Calu3 (cell line): ENCODE results near the gene COL24A1. TPM values are rescaled to one million over a fixed set of nuclear protein-coding genes. Genes with fewer than 3 reads are reported as not detected.

Source experiments
- BruUV-seq: library from RNA; stranded (reverse); fragments of 400-500 nt; replicated peaks from 2 replicates; lab custom pipeline; 2021; lab: Mats Ljungman, UMichigan
- CTCF ChIA-PET: fragments of 300-600 bp; sonication (Branson Sonifier 250); formaldehyde crosslinking; loops from one replicate; lab custom pipeline; 2022; ENCODE audit warnings: antibody characterized with exemption; lab: Charles Lee
- DNase-seq: peaks from one replicate; pipeline ENCODE4 v3.0.0; 2022
- H3K27ac Mint-ChIP-seq: one replicate; pipeline ENCODE4 v1.8.0; 2022; ENCODE audit warnings: mixed read lengths; ENCODE audit not compliant: unreplicated experiment
- H3K27me3 Mint-ChIP-seq: one replicate; pipeline ENCODE4 v1.8.0; 2022; ENCODE audit warnings: mixed read lengths; ENCODE audit not compliant: unreplicated experiment
- H3K36me3 Mint-ChIP-seq: one replicate; pipeline ENCODE4 v1.8.0; 2022; ENCODE audit warnings: mild to moderate bottlenecking, moderate library complexity, mixed read lengths; ENCODE audit not compliant: insufficient read depth, unreplicated experiment
- H3K4me1 Mint-ChIP-seq: one replicate; pipeline ENCODE4 v1.8.0; 2022; ENCODE audit warnings: mild to moderate bottlenecking, low read depth, mixed read lengths; ENCODE audit not compliant: unreplicated experiment
- H3K4me3 Mint-ChIP-seq: one replicate; pipeline ENCODE4 v1.8.0; 2022; ENCODE audit warnings: mild to moderate bottlenecking, low read depth, moderate library complexity, mixed read lengths; ENCODE audit not compliant: unreplicated experiment
- H3K9me3 Mint-ChIP-seq: one replicate; pipeline ENCODE4 v1.8.0; 2022; ENCODE audit warnings: low read depth, mixed read lengths; ENCODE audit not compliant: unreplicated experiment
- CTCF ChIP-seq: fragments of 200-600 bp; IDR thresholded peaks from one replicate; pipeline ENCODE4 v1.8.0; 2022; ENCODE audit warnings: antibody characterized with exemption; ENCODE audit not compliant: unreplicated experiment
- intact Hi-C: fragments of 100-400 bp; cut with micrococcal nuclease; formaldehyde crosslinking; loops from one replicate; pipeline ENCODE4 v1.10.0; 2022; ENCODE audit not compliant: unreplicated experiment
- total RNA-seq: library from RNA; stranded (reverse); gene quantifications from 2 replicates; pipeline ENCODE4 v1.2.3, GENCODE V29; 2022

Gene COL24A1
- total RNA-seq, 1 experiment from 2014 or later: not detected

GRCh38 chr1:85707267-85707989 lies 449.1 kb downstream of the COL24A1 start:
- Mint-ChIP-seq H3K9me3 (no peaks in the 10 kb centered on the region), H3K36me3 (peaks cover 24% of the 10 kb centered on the region), H3K4me3 (no peak overlapping the region), H3K27ac (no peak overlapping the region), H3K27me3 (no peaks in the 10 kb centered on the region), H3K4me1 (peaks cover 26% of the 10 kb centered on the region)
- CTCF ChIA-PET: interaction anchor here (0.7 to 1.9 kb wide), 4 partner anchors 15 to 333 kb away, joined by 3 to 27 read pairs (median 7); no protein-coding TSS in a partner anchor
- no peak for DNase-seq
- intact Hi-C loops: loop anchor here (5.0 kb wide), 1 partner anchor 100 kb away; no protein-coding TSS in a partner anchor
- BruUV-seq: TSS peak; percentile 38
- no peak for TF ChIP-seq CTCF

GRCh38 chr1:85705940-85706339 lies 450.6 kb downstream of the COL24A1 start:
- no peaks in the 10 kb centered on the region for H3K27me3 Mint-ChIP-seq
- no peak for DNase-seq
- H3K27ac Mint-ChIP-seq: peak overlapping the region; percentile 4
- no TSS peak for BruUV-seq
- intact Hi-C loops: loop anchor here (5.0 kb wide), 1 partner anchor 99 kb away; no protein-coding TSS in a partner anchor
- H3K9me3 Mint-ChIP-seq: no peaks in the 10 kb centered on the region
- no peak for TF ChIP-seq CTCF
- CTCF ChIA-PET: no interaction called here
- H3K4me1 Mint-ChIP-seq: peaks cover 26% of the 10 kb centered on the region
- peaks cover 24% of the 10 kb centered on the region for H3K36me3 Mint-ChIP-seq
- H3K4me3 Mint-ChIP-seq: no peak overlapping the region

GRCh38 chr1:85700422-85700821 lies 456.1 kb downstream of the COL24A1 start:
- no peak overlapping the region for H3K4me3 Mint-ChIP-seq
- H3K36me3 Mint-ChIP-seq: peaks cover 33% of the 10 kb centered on the region
- no peak overlapping the region for H3K27ac Mint-ChIP-seq
- CTCF ChIA-PET: interaction anchor here (1.1 kb wide), 1 partner anchor 8 kb away, joined by 6 read pairs; the partner anchor contains the start of gene ZNHIT6
- DNase-seq: no peak
- BruUV-seq: no TSS peak
- H3K9me3 Mint-ChIP-seq: no peaks in the 10 kb centered on the region
- no peak for TF ChIP-seq CTCF
- intact Hi-C loops: no loop called here
- peaks cover 13% of the 10 kb centered on the region for H3K4me1 Mint-ChIP-seq
- H3K27me3 Mint-ChIP-seq: no peaks in the 10 kb centered on the region

GRCh38 chr1:85697895-85698294 lies 458.7 kb downstream of the COL24A1 start:
- BruUV-seq: no TSS peak
- Mint-ChIP-seq H3K4me3 (no peak overlapping the region), H3K9me3 (no peaks in the 10 kb centered on the region), H3K27me3 (no peaks in the 10 kb centered on the region), H3K36me3 (peaks cover 29% of the 10 kb centered on the region), H3K4me1 (peaks cover 10% of the 10 kb centered on the region), H3K27ac (no peak overlapping the region)
- TF ChIP-seq CTCF: no peak
- intact Hi-C loops: no loop called here
- CTCF ChIA-PET: no interaction called here
- DNase-seq: no peak
